ENCODE data around the gene CCDC172. TPM values are rescaled to one million over a fixed set of nuclear protein-coding genes. Genes with fewer than 3 reads are reported as not detected.

Gene CCDC172
- total RNA-seq = not detected

GRCh38 chr10:116324227-116324950 lies at the start of gene CCDC172:
CCDC172 (plus strand) TSS chr10:116324448; CDS start chr10:116325012, 564 bp downstream.
- Mint-ChIP-seq H3K4me3 (no peak within 1 kb of the TSS), H3K36me3 (ENCODE audit: insufficient read depth in 2 of 2) (no peaks in the 10 kb centered on the region), H3K9me3 (no peaks in the 10 kb centered on the region), H3K27me3 (ENCODE audit: low read depth) (no peaks in the 10 kb centered on the region), H3K27ac (no peak within 1 kb of the TSS), H3K4me1 (ENCODE audit: low read depth) (no peaks in the 10 kb centered on the region)
- ATAC-seq (replicated peaks in 1 of 2) = no peak
- no peak for DNase-seq

GRCh38 chr10:116276981-116277380 lies 47.3 kb upstream of the CCDC172 start:
- Mint-ChIP-seq H3K4me3 (no peak overlapping the region), H3K36me3 (ENCODE audit: insufficient read depth in 2 of 2) (peaks cover 0 to 2% of the 10 kb centered on the region in 2 donors), H3K27ac (no peak overlapping the region), H3K27me3 (ENCODE audit: low read depth) (peaks cover 38% of the 10 kb centered on the region), H3K9me3 (peaks cover 0 to 2% of the 10 kb centered on the region in 2 donors), H3K4me1 (ENCODE audit: low read depth) (peaks cover 9% of the 10 kb centered on the region)
- no peak for DNase-seq
- no peak for ATAC-seq (replicated peaks in 1 of 2)

GRCh38 chr10:116278846-116279245 lies 45.4 kb upstream of the CCDC172 start:
- H3K9me3 Mint-ChIP-seq = peaks cover 0 to 2% of the 10 kb centered on the region in 2 donors
- peaks cover 5% of the 10 kb centered on the region for H3K4me1 Mint-ChIP-seq (ENCODE audit: low read depth)
- ATAC-seq (replicated peaks in 1 of 2) = no peak
- no peak overlapping the region for H3K4me3 Mint-ChIP-seq
- no peak overlapping the region for H3K27ac Mint-ChIP-seq
- no peak for DNase-seq
- peaks cover 31% of the 10 kb centered on the region for H3K27me3 Mint-ChIP-seq (ENCODE audit: low read depth)
- no peaks in the 10 kb centered on the region for H3K36me3 Mint-ChIP-seq (ENCODE audit: insufficient read depth in 2 of 2)

GRCh38 chr10:116281775-116282174 lies 42.5 kb upstream of the CCDC172 start:
- ATAC-seq (replicated peaks in 1 of 2) = no peak
- Mint-ChIP-seq H3K4me1 (ENCODE audit: low read depth) (no peaks in the 10 kb centered on the region), H3K9me3 (no peaks in the 10 kb centered on the region), H3K27me3 (ENCODE audit: low read depth) (peaks cover 14% of the 10 kb centered on the region), H3K36me3 (ENCODE audit: insufficient read depth in 2 of 2) (no peaks in the 10 kb centered on the region), H3K4me3 (no peak overlapping the region), H3K27ac (no peak overlapping the region)
- no peak for DNase-seq

GRCh38 chr10:116286626-116287200 lies 37.5 kb upstream of the CCDC172 start:
- Mint-ChIP-seq H3K36me3 (ENCODE audit: insufficient read depth in 2 of 2) (no peaks in the 10 kb centered on the region), H3K9me3 (no peaks in the 10 kb centered on the region), H3K4me1 (ENCODE audit: low read depth) (no peaks in the 10 kb centered on the region), H3K4me3 (no peak overlapping the region), H3K27ac (no peak overlapping the region), H3K27me3 (ENCODE audit: low read depth) (no peaks in the 10 kb centered on the region)
- ATAC-seq (replicated peaks in 1 of 2) (no peak), DNase-seq (no peak)

- no peaks in the 10 kb centered on the region for H3K36me3 Mint-ChIP-seq (ENCODE audit: insufficient read depth in 2 of 2)
- no peaks in the 10 kb centered on the region for H3K27me3 Mint-ChIP-seq (ENCODE audit: low read depth)
- H3K27ac Mint-ChIP-seq = no peak overlapping the region
- DNase-seq (peak in 1 of 2 donors; percentile 10), ATAC-seq (replicated peaks in 1 of 2) (no peak)
- no peaks in the 10 kb centered on the region for H3K9me3 Mint-ChIP-seq
- H3K4me3 Mint-ChIP-seq = no peak overlapping the region
- no peaks in the 10 kb centered on the region for H3K4me1 Mint-ChIP-seq (ENCODE audit: low read depth)
Measured at GRCh38 chr10:116287906-116288501, 36.2 kb upstream of the CCDC172 start.

GRCh38 chr10:116289652-116290051 lies 34.6 kb upstream of the CCDC172 start:
- no peak for DNase-seq
- Mint-ChIP-seq H3K36me3 (ENCODE audit: insufficient read depth in 2 of 2) (no peaks in the 10 kb centered on the region), H3K27me3 (ENCODE audit: low read depth) (no peaks in the 10 kb centered on the region), H3K27ac (no peak overlapping the region), H3K4me1 (ENCODE audit: low read depth) (no peaks in the 10 kb centered on the region), H3K9me3 (no peaks in the 10 kb centered on the region), H3K4me3 (no peak overlapping the region)
- no peak for ATAC-seq (replicated peaks in 1 of 2)

GRCh38 chr10:116292493-116292892 lies 31.8 kb upstream of the CCDC172 start:
- no peaks in the 10 kb centered on the region for H3K27me3 Mint-ChIP-seq (ENCODE audit: low read depth)
- H3K9me3 Mint-ChIP-seq = no peaks in the 10 kb centered on the region
- no peak for ATAC-seq (replicated peaks in 1 of 2)
- no peak overlapping the region for H3K27ac Mint-ChIP-seq
- H3K4me1 Mint-ChIP-seq (ENCODE audit: low read depth) = no peaks in the 10 kb centered on the region
- H3K4me3 Mint-ChIP-seq = no peak overlapping the region
- DNase-seq = no peak
- no peaks in the 10 kb centered on the region for H3K36me3 Mint-ChIP-seq (ENCODE audit: insufficient read depth in 2 of 2)

GRCh38 chr10:116296291-116296721 lies 27.9 kb upstream of the CCDC172 start:
- ATAC-seq (replicated peaks in 1 of 2) (no peak), DNase-seq (no peak)
- Mint-ChIP-seq H3K27ac (no peak overlapping the region), H3K4me1 (ENCODE audit: low read depth) (no peaks in the 10 kb centered on the region), H3K36me3 (ENCODE audit: insufficient read depth in 2 of 2) (no peaks in the 10 kb centered on the region), H3K27me3 (ENCODE audit: low read depth) (no peaks in the 10 kb centered on the region), H3K9me3 (peaks cover 0 to 2% of the 10 kb centered on the region in 2 donors), H3K4me3 (no peak overlapping the region)

GRCh38 chr10:116298586-116298985 lies 25.7 kb upstream of the CCDC172 start:
- H3K36me3 Mint-ChIP-seq (ENCODE audit: insufficient read depth in 2 of 2) = no peaks in the 10 kb centered on the region

GRCh38 chr10:116300542-116300941 lies 23.7 kb upstream of the CCDC172 start:
- Mint-ChIP-seq H3K27me3 (ENCODE audit: low read depth) (no peaks in the 10 kb centered on the region), H3K4me1 (ENCODE audit: low read depth) (no peaks in the 10 kb centered on the region), H3K9me3 (peaks cover 0 to 2% of the 10 kb centered on the region in 2 donors), H3K4me3 (no peak overlapping the region), H3K27ac (no peak overlapping the region), H3K36me3 (ENCODE audit: insufficient read depth in 2 of 2) (peaks cover 0 to 1% of the 10 kb centered on the region in 2 donors)
- DNase-seq (no peak), ATAC-seq (replicated peaks in 1 of 2) (no peak)

More at GRCh38 chr10:116298586-116298985, 25.7 kb upstream of the CCDC172 start:
- no peak overlapping the region for H3K4me3 Mint-ChIP-seq
- DNase-seq = no peak
- no peaks in the 10 kb centered on the region for H3K4me1 Mint-ChIP-seq (ENCODE audit: low read depth)
- H3K27ac Mint-ChIP-seq = no peak overlapping the region
- H3K27me3 Mint-ChIP-seq (ENCODE audit: low read depth) = no peaks in the 10 kb centered on the region
- ATAC-seq (replicated peaks in 1 of 2) = no peak
- H3K9me3 Mint-ChIP-seq = peaks cover 0 to 2% of the 10 kb centered on the region in 2 donors

- DNase-seq (no peak), ATAC-seq (replicated peaks in 1 of 2) (no peak)
- Mint-ChIP-seq H3K4me1 (ENCODE audit: low read depth) (no peaks in the 10 kb centered on the region), H3K27me3 (ENCODE audit: low read depth) (no peaks in the 10 kb centered on the region), H3K36me3 (ENCODE audit: insufficient read depth in 2 of 2) (peaks cover 0 to 1% of the 10 kb centered on the region in 2 donors), H3K9me3 (peaks cover 0 to 4% of the 10 kb centered on the region in 2 donors), H3K4me3 (no peak overlapping the region), H3K27ac (no peak overlapping the region)
Measured at GRCh38 chr10:116304923-116305322, 19.3 kb upstream of the CCDC172 start.

GRCh38 chr10:116306847-116307246 lies 17.4 kb upstream of the CCDC172 start:
- ATAC-seq (replicated peaks in 1 of 2) (no peak), DNase-seq (no peak)
- peaks cover 0 to 1% of the 10 kb centered on the region in 2 donors for H3K9me3 Mint-ChIP-seq
- no peak overlapping the region for H3K4me3 Mint-ChIP-seq
- H3K36me3 Mint-ChIP-seq (ENCODE audit: insufficient read depth in 2 of 2) = peaks cover 0 to 1% of the 10 kb centered on the region in 2 donors
- no peaks in the 10 kb centered on the region for H3K27me3 Mint-ChIP-seq (ENCODE audit: low read depth)
- H3K4me1 Mint-ChIP-seq (ENCODE audit: low read depth) = no peaks in the 10 kb centered on the region
- no peak overlapping the region for H3K27ac Mint-ChIP-seq
